Endothelial cell of umbilical vein (primary cell): ENCODE results near the gene APRT.
A peak's percentile ranks its signal among the peaks of the same experiment; 100 is the strongest.

Experiments
- CTCF ChIP-seq, 2 donors: IDR thresholded peaks; 1 replicate in 1 of 2; 2 replicates in 1 of 2; pipeline ENCODE4 v1.5.1; 2011; ENCODE audit warnings: low read length in 2 of 2, mild to moderate bottlenecking in 2 of 2, moderate library complexity in 2 of 2, control low read depth in 1 of 2, inconsistent platforms in 1 of 2, low read depth in 1 of 2; ENCODE audit not compliant: insufficient read depth in 1 of 2; ENCODE audit errors: extremely low read depth in 1 of 2
- FOS ChIP-seq: IDR thresholded peaks from 2 replicates; pipeline ENCODE4 v1.6.1; 2011; ENCODE audit warnings: mild to moderate bottlenecking, low read length, moderate library complexity, borderline replicate concordance; ENCODE audit not compliant: insufficient read depth
- GATA2 ChIP-seq: IDR thresholded peaks from 2 replicates; pipeline ENCODE4 v1.7.0; 2011; ENCODE audit warnings: low read depth, mild to moderate bottlenecking, moderate library complexity, mixed read lengths, low read length; ENCODE audit not compliant: insufficient read length, insufficient read depth
- MAX ChIP-seq: IDR thresholded peaks from 2 replicates; pipeline ENCODE4 v1.6.1; 2011; ENCODE audit not compliant: insufficient read depth, insufficient read length
- MYC ChIP-seq: IDR thresholded peaks from one replicate; pipeline ENCODE4 v1.6.1; 2011; ENCODE audit warnings: mild to moderate bottlenecking, low read depth, low read length
- POLR2A ChIP-seq: IDR thresholded peaks from 2 replicates; pipeline ENCODE4 v1.6.1; 2012; ENCODE audit warnings: low read depth, mild to moderate bottlenecking, control low read depth, low read length
- POLR2AphosphoS5 ChIP-seq: IDR thresholded peaks from 2 replicates; pipeline ENCODE4 v1.6.1; 2012; ENCODE audit warnings: low read depth, mild to moderate bottlenecking, control low read depth, low read length, moderate library complexity; ENCODE audit not compliant: insufficient read depth

GRCh38 chr16:88770461-88771293 lies 41.1 kb downstream of the APRT start:
- TF ChIP-seq POLR2A (no peak), POLR2AphosphoS5 (peak; percentile 14), CTCF (IDR thresholded peaks at IDR 0.05; ENCODE audit: extremely low read depth in 1 of 2, insufficient read depth in 1 of 2, low read depth in 1 of 2, low read length in 2 of 2) (no peak), MYC (no peak), GATA2 (peak; percentile 43), MAX (no peak), FOS (no peak)
